ENCODE results near the gene SPPL2B. TPM values are rescaled to one million over a fixed set of nuclear protein-coding genes. Genes with fewer than 3 reads are reported as not detected.

SPPL2B gene
- polyA plus RNA-seq, 1 donor from 2014 or later = 68.7 TPM

- no peaks in the 10 kb centered on the region for H3K9me2 ChIP-seq (ENCODE audit: insufficient read depth, low read length)
- H3K9ac ChIP-seq (ENCODE audit: low read length) = peak overlapping the region; percentile 5
- H3K4me3 ChIP-seq (ENCODE audit: low read length) = peak overlapping the region; percentile 25
- no peaks in the 10 kb centered on the region for H3K27me3 ChIP-seq (ENCODE audit: insufficient read depth, low read depth, low read length)
- no peak overlapping the region for H2AFZ ChIP-seq (ENCODE audit: low read depth, low read length)
- H3K9me3 ChIP-seq (ENCODE audit: low read length) = no peaks in the 10 kb centered on the region
- no peaks in the 10 kb centered on the region for H3K36me3 ChIP-seq (ENCODE audit: insufficient read depth, low read length)
- H3F3A ChIP-seq (ENCODE audit: insufficient read depth, low read length, poor library complexity, severe bottlenecking) = no peaks in the 10 kb centered on the region
- H3K27ac ChIP-seq (ENCODE audit: low read length) = no peak overlapping the region
- TF ChIP-seq REST (IDR thresholded peaks at IDR 0.05; ENCODE audit: borderline replicate concordance) (no peak), EP300 (conservative IDR thresholded peaks at IDR 0.05; ENCODE audit: poor library complexity, severe bottlenecking) (no peak), POLR2AphosphoS5 (IDR thresholded peaks at IDR 0.05) (no peak), SMC3 (conservative IDR thresholded peaks at IDR 0.05; ENCODE audit: poor library complexity) (no peak), MXI1 (conservative IDR thresholded peaks at IDR 0.05; ENCODE audit: poor library complexity, severe bottlenecking) (no peak), RAD21 (conservative IDR thresholded peaks at IDR 0.05) (no peak), TAF1 (IDR thresholded peaks at IDR 0.05; ENCODE audit: low read depth) (no peak), EZH2 (IDR thresholded peaks at IDR 0.05; ENCODE audit: borderline replicate concordance, insufficient read depth, low read length, poor library complexity, severe bottlenecking) (no peak)
- TF ChIP-seq, protein P1, sequence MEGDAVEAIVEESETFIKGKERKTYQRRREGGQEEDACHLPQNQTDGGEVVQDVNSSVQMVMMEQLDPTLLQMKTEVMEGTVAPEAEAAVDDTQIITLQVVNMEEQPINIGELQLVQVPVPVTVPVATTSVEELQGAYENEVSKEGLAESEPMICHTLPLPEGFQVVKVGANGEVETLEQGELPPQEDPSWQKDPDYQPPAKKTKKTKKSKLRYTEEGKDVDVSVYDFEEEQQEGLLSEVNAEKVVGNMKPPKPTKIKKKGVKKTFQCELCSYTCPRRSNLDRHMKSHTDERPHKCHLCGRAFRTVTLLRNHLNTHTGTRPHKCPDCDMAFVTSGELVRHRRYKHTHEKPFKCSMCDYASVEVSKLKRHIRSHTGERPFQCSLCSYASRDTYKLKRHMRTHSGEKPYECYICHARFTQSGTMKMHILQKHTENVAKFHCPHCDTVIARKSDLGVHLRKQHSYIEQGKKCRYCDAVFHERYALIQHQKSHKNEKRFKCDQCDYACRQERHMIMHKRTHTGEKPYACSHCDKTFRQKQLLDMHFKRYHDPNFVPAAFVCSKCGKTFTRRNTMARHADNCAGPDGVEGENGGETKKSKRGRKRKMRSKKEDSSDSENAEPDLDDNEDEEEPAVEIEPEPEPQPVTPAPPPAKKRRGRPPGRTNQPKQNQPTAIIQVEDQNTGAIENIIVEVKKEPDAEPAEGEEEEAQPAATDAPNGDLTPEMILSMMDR (IDR thresholded peaks at IDR 0.05; ENCODE audit: poor library complexity, severe bottlenecking) = no peak
- no peaks in the 10 kb centered on the region for H4K20me1 ChIP-seq (ENCODE audit: insufficient read depth)
- H3K4me2 ChIP-seq (ENCODE audit: low read length) = no peak overlapping the region
- H3K79me2 ChIP-seq (replicated peaks; ENCODE audit: insufficient read depth, low read length) = peaks cover 58% of the 10 kb centered on the region
These were observed 2.3 kb downstream of the SPPL2B start for GRCh38 chr19:2330632-2331284.

- H3K79me2 ChIP-seq (replicated peaks; ENCODE audit: insufficient read depth, low read length) = peaks cover 59% of the 10 kb centered on the region
- no peak overlapping the region for H2AFZ ChIP-seq (ENCODE audit: low read depth, low read length)
- H3K9me2 ChIP-seq (ENCODE audit: insufficient read depth, low read length) = no peaks in the 10 kb centered on the region
- H3K27me3 ChIP-seq (ENCODE audit: insufficient read depth, low read depth, low read length) = no peaks in the 10 kb centered on the region
- H3K36me3 ChIP-seq (ENCODE audit: insufficient read depth, low read length) = no peaks in the 10 kb centered on the region
- no peak overlapping the region for H3K9ac ChIP-seq (ENCODE audit: low read length)
- no peaks in the 10 kb centered on the region for H4K20me1 ChIP-seq (ENCODE audit: insufficient read depth)
- H3K4me2 ChIP-seq (ENCODE audit: low read length) = no peak overlapping the region
- H3K4me3 ChIP-seq (ENCODE audit: low read length) = no peak overlapping the region
- no peak overlapping the region for H3K27ac ChIP-seq (ENCODE audit: low read length)
- no peaks in the 10 kb centered on the region for H3K9me3 ChIP-seq (ENCODE audit: low read length)
- TF ChIP-seq SMC3 (conservative IDR thresholded peaks at IDR 0.05; ENCODE audit: poor library complexity) (no peak), MXI1 (conservative IDR thresholded peaks at IDR 0.05; ENCODE audit: poor library complexity, severe bottlenecking) (no peak), EZH2 (IDR thresholded peaks at IDR 0.05; ENCODE audit: borderline replicate concordance, insufficient read depth, low read length, poor library complexity, severe bottlenecking) (no peak), REST (IDR thresholded peaks at IDR 0.05; ENCODE audit: borderline replicate concordance) (no peak), TAF1 (IDR thresholded peaks at IDR 0.05; ENCODE audit: low read depth) (no peak), POLR2AphosphoS5 (IDR thresholded peaks at IDR 0.05) (no peak), EP300 (conservative IDR thresholded peaks at IDR 0.05; ENCODE audit: poor library complexity, severe bottlenecking) (no peak), RAD21 (conservative IDR thresholded peaks at IDR 0.05) (no peak)
- TF ChIP-seq, protein P1 (IDR thresholded peaks at IDR 0.05; ENCODE audit: poor library complexity, severe bottlenecking) = no peak
- H3F3A ChIP-seq (ENCODE audit: insufficient read depth, low read length, poor library complexity, severe bottlenecking) = no peaks in the 10 kb centered on the region
These were observed 3.2 kb downstream of the SPPL2B start for GRCh38 chr19:2331601-2332246.
